T-helper 22 cell (primary cell): ENCODE results near the gene TPSG1.

ENCODE experiments used
- DNase-seq: peaks from one replicate; pipeline ENCODE4 v3.0.0-alpha.2; 2020; ENCODE audit warnings: low read depth

Gene TPSG1

DNA sequence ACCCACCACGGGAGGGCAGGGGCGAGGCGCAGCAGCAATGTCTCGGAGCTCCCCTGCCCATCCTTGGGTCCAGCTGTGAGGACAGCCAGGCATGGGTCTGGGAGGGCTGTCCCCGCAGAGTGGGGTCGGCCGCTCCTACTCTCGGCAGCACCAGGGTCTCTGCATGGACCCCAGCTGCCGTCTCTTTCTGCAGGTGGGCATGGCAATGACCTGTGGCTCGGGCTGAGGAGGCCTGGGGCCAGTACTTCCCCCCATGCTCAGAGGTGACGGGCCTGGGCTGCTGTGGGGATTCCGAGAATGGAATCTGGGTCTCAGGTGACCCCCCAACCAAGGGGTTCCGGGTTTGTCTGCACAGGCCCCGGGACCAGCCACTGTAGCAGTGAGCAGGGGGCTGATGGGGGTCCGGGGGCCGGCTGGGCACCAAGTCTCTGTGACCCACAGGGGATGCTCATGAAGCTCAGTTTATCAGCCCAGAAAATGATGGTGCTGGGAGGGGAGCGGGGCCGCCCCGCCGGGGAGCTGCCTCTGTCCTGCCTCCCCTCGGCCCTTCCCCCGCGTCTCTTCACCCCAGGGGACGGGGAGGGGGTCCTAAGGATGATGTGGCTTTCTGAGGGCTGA, 48.7 kb downstream of the TPSG1 start:
- DNase-seq: no peak

GRCh38 chr16:1175566-1176279, 49.3 kb downstream of the TPSG1 start:
- DNase-seq: no peak

DNA sequence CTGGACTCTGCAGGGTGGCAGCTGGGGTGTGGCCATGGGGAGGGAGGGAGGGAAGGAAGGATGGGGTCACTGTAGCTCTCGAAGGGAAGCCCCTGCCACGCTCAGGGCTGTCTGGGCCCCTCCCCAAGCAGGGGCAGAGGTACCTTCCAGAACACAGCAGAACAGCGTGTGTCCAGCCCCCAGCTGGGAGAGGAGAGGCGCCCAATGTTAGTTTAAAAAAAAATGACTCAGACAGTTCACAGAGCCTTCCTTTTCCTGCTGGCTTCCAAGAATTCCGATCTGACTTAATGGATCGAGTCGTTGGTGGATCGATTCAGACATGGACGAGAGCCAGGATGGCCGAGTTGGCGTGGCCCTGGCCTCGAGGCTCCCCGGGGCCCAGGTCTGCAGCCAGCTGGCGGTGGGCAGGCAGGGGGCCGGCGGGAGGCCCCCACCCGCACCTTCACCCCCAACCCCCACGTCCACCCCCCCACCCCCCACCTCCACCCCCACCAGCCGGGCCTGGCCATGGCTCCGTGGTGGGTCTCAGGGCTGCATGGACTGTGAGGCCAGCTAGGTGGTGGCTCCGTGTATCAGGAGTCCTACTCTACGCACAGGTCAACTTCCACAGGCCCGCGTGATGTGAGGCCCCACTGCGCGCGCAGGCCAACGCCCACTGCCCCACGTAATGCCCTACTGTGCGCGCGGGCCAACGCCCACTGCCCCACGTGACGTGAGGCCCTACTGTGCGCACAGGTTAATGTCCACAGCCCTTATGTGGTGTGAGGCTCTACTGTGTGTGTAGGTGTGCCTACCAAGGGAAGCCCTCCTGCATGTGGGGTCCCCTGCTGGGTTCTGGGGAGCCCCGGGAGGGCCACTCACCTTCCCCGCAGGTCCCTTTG, 50.4 kb downstream of the TPSG1 start:
- no peak for DNase-seq

- no peak for DNase-seq
These were observed 51.1 kb downstream of the TPSG1 start for GRCh38 chr16:1173788-1174451.

- DNase-seq: no peak
These were observed 52.4 kb downstream of the TPSG1 start for GRCh38 chr16:1172651-1173050.

DNA sequence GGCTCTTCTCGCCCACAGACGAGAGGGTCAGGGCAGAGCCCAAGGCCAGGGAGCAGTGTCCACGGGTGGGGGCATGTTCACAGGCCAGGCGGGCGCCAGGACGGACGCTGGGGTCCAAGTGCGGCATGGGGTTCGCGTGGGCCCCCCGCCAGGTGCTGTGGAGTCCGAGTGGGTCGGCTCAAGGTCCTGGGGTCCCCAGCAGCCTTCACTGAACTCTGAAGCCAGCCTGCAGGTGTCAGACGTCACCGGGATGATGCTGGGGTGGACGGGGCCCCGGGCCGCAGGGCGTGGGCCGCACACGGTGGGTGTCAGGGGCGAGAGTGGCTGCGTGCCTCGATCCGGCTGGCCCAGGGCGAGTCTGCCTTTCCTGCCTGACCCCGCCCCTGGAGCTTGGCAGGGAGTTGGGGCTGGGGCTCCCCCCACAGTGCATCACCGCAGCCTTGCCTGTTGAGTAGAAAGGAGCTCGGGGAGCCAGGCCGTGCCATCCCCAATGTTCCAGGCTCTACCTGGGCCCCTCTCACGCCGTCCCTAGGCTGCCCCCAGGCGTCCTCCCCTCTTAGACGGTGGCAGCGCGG, 53.1 kb downstream of the TPSG1 start:
- DNase-seq: no peak
